HG02610 (cell line): Measurements from ENCODE around the gene NOL4L.
"Not testable (repeated sequence)": the region's sequence is repeated elsewhere in the genome, so short reads cannot be mapped to it uniquely, and the experiment has no call there.

Experiments
- ATAC-seq: cut with Tn5 transposase; IDR thresholded peaks from one replicate; pipeline ENCODE4 v1.9.1; 2021; ENCODE audit warnings: mild to moderate bottlenecking, moderate library complexity; ENCODE audit not compliant: unreplicated experiment

NOL4L gene

DNA sequence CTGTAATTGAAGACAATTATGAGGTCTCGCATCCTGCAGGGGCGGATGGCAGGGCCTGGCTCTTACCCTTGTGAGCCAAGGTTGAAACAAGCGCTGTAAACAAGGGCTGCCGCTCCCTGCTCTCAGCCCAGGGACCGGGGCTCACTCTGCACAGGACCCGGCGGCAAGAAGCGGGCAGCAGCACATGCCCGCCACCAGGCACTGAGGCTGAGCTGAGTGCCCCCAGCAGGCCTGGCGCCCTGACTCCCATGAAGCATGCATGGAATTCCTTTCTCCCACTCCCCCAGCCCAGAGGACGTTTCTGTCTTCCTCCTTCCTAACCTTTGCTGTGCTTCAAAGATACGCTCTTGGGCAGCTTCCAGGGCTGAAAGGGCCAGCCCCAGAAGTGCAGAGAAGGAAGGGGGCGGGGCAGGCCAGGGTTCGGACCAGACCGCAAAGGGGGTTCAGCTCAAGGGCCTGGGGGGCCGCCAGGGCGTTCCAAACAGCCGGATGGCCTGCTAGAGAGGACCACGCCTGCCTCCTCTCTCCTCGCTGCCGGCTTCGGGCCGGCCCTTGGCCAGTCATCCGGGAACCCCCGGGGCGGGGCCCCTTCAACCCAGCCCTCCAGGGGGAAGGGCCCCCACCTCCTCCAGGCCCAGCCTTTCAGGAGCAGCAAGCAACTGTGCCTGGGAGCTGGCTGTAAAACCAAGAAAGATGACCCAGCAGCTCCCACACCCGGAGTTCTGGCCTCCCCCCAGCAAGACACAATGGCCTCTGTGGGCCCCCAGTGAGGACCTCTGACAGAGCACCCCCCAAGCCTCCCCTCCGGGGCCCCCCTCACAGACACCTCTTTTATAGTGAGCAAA, 109.9 kb downstream of the NOL4L start:
- peak; percentile 67 for ATAC-seq

DNA sequence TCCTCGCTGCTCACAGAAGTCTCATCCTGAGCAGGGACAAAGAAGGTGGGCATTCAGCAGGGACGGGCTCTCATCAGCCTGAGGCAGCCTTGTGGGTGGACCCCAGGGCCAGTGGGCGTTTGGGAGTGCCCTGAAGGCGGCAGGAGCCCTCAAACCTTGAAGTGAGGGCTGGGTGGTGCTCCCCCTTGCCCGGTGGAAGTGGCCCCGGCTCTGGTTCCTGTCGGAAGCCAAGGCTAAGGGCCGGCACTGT, 110.5 kb downstream of the NOL4L start:
- ATAC-seq = no peak

DNA sequence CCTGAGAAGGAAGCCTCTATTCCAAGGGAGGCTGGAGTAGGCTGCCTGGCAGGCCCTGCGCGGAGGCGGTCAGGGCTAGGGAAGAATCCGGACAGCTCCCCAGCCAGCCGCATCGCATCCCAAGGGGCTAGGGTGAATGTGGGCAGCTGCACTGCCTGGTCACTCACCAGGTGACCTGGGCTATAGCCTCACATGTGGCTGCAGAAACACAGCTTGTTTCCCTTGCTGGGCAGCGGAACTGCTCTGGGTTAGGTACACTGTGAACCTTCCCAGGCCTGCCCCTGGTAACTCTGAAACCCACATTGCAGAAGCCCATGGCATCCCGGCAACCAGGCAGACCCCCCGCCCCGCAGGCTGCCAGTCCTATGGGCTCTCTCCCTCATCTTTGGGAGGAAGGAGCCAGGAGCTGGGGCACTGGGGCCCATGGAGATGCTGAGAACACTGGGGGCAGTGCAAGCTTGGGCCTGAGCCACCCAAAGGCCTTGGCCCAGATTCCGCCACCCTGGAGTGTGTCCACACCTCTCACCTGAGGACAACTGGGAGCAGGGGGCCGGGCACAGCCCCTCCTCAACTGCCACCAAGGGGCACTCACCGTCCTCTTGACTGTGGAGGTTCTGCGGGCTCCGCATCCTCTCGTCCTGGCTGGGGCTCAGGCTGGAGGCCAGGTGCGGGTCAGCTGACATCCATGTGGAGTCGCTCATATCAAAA, 111.0 kb downstream of the NOL4L start:
- no peak for ATAC-seq

DNA sequence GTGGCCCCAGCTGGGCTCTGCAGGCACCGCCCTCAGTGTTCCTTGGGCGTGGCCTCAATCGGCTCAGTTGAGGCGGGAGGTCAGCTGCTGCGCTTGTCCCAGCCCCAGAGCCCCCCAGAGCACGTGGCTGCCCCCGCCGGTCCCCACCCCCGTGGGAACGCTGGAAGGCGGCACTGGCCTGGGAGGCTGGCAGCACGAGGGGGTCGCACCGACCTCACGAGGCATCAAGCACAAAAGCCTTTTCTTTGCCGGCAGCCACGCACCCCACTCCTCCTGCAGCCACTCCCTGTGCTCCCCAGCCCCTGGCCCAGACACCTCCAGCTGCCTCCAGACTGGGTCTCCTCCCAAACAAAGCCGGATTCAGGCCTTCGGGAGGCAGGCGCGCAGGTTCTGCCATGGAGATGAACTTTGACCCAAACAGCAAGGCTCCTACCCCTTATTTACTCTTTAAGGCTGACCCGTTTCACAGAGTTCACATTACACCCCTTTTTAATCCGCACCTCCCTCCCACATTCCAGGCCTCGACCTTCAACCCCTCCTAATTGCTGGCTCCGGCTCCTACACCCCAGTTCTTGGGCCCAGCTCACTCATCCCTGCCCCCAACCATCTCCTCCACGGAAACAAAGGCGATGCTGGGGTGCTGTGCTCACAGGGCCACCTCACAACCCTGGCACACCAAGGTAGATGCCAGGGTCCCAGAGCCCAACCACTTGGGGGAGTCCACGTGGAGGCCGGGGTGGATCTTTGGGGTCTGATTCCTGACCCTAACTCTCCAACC, 111.7 kb downstream of the NOL4L start:
- ATAC-seq = no peak

DNA sequence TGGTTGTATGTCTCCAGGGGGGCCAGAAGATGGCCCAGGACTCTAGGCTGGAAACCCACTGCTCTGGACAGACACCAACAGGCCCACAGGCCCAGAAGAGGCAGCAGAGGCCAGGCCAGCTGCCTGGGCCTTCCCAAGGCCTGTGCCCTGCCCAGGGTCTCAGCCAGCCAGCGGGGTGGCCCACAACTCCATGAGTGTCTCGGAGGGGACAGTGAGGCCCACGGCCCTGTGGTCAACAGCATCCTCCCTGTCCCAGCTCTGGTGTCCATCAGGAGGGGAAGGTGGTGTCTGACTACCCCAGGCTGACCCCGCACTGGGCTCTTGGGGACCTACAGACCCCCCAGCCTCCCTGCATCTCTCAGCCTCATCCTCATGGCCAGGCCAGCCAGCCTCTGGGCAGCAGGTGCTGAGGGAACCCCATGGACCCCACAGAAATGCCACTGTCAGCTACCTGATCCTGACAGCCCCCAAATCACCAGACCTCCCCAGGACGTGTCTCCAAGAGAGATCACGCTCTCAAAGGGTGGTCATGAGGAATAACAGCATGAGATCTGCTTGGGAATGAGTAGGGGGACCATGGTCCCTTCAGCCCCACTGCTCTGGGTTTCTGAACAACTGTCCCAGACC, 112.4 kb downstream of the NOL4L start:
- ATAC-seq = no peak

DNA sequence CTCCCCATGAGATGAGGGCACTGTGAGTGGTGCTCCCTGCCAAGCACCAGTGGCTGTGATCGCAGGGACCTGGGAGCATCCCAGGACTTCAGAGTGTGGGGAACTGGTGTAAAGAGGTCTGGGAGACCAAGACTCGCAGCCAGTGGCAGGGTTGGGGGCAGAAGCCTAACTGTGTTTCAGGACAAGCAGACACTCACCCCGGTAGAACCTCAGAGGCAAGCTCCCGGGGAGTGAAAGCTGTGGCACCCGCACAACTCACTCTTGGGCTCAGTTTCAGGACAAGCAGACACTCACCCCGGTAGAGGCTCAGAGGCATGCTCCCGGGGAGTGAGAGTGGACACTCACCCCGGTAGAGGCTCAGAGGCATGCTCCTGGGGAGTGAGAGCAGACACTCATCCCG, 114.2 kb downstream of the NOL4L start:
- no peak for ATAC-seq

DNA sequence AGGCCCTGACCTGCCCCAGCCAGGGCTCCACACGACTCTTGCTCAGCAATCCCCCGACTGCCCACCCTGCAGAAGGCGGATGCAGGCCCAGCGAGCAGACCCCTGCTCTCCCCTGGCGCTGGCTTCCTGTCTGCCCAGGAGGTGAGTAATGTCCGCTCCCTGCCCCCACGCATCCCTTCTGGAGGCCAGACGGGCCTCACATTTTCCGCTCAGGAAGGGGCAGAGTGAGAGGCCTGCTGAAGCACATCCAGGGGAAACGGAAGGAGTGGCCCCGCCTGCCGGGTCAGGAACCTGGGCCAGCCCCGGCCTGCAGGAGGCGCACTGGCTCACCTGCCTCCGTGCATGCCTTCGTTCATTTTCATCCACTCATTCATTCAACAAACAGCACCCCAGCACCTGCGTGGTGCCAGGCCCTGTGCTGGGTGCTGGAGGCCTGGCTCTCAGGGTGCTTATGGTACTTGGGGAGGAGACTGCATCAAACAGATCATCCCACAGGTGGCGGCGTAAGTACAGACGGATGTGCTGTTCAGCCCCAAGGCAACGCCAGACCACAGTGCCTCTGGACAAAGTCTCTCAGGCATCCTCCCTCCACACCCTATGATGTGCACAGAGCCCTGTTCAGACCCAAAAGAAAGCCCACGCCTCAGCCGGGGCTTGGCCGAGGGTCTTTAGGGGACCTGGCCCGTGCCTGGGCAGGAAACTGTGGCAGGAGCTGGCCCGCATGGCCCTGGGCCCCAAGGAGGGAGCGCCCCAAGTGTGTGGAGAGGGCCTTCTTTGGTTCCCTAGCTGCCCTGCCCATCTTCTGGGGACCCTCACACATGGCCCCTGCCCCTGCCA, 114.9 kb downstream of the NOL4L start:
- no peak for ATAC-seq

DNA sequence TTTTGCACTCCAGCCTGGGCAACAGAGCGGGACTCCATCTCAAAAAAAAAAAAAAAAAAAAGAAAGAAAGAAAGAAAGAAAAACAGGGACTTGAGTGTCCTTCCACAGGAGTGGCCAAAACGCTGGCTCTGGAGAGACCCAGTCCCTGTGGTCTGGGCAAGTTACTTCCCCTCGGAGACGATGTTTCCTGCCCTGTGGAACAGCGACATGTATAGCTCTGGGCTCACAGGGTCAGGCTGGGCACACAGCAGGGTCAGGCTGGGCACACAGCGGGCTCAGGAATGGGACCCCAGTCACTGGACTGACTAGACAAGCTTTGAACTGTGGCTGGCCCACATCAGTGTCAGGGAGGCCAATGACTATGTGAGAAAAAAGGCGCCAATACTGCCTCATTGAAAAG, 116.3 kb downstream of the NOL4L start:
- ATAC-seq = no peak

DNA sequence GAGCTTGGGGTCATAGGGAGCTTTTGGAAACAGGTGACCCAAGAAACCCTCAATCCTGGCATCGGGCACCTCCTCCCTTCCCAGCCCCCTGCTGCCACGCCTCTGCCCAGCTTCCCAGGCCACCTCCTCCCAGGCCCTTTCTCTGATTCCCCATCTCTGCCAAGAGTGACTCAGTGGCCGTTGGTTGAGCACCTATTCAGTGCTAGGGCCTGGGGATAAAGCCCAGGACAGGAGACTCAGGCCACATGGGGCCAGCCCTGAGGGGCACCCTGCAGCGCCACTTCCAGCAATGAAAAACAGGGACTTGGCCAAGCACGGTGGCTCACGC, 116.9 kb downstream of the NOL4L start:
- ATAC-seq = no peak

DNA sequence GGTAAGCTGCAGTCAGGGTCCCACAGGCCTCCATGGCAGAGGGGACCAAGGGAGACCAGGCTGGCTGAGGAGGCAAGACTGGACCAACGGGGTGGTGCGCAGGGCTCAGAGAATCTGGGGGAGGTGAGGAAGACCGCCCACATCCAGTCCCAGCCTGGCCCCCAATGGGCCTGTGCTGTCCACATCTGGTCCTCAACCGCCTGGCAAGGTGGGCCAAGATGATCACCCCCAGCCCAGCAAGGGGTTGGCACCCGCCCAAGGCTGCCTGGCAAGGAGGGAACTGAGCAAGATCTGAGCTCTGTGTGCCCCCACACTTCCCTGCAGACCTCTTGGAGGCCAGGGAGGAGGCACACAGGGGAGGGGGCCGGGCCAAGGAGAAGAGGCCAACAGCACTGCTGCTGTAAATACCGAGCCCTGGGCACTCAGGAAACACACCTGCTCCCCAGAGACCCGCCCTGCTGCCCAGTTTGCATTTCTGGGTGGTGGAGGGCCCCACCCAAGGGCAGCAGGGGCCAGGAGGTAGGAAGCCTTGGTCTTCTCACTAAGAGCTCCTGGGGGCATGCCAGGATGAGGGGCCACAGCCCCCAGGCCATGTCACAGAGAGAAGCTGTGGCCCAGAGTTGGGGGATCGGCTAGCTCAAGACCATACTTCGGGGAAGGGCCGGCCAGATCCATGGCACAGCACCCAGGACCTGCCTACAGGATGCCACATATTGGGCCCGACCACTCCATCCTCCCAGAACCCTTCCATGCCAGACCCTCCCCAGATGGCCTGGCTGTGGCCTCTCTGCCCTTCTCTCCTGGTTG, 117.4 kb downstream of the NOL4L start:
- no peak for ATAC-seq

DNA sequence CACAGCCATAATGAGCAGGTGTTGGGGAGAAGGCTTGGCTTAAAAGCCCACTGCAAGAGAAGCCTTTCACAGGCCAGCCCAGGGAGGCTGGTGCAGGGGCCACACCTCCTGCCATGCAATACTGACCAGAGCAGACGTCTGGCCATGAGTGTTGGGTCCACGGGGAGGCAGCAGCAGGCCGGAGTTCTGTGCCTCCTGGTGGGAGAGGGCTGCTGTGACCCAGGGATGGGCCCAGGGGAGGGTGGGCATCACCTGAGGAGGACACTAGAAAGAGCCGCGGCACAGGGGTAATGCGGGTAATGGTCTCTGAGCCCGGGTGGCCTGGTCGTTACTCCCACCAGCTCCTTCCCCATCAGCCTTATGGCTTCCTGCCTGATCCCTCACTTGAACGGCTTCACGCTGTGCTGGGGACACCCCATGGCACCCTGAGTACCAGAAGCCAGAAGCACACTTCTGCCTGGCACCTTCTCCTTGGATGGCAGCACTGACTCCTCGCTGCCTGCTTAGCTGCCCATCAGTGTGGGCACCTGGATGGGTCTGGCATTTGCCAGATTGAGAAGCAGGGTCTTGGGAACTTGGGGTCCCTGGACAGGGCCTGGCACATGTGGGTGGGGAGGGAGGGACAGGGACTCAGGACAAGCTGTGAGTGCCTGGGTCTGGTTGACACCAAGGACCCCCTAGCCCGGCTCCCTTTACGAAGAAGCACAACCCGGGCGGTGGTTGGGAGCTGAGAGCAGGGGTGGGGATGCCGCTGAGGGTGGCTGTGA, 118.2 kb downstream of the NOL4L start:
- no peak for ATAC-seq

DNA sequence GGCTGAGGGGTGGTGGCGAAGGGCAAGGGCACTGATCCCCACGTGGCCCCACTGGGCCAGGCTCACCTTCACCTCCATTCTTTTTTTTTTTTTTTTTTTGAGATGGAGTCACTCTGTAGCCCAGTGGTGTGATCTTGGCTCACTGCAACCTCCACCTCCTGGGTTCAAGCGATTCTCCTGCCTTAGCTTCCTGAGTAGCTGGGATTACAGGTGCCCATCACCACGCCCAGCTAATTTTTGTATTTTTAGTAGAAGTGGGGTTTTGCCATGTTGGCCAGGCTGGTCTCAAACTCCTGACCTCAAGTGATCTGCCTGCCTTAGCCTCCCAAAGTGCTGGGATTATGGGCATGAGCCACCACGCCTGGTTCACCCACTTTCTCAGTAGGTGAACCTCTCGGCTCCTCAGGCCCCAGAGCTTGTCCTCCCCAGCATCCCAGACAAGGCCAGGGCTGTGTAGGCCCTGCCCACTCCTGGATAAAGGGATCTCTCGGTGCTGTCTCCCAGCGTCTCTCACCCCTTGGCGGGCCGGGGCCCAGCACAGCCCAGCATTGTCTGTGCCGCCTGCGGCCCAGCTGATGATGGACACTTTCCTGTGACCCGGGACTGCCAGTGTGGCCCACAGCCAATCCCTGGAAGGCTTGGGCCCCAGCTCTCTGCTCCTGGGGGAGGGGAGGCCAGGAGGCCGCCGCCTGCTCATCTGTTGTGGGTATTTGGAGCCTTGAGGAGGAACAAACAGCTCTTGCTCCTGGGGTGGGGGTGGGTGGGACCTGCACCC, 119.0 kb downstream of the NOL4L start:
- not testable (repeated sequence) for ATAC-seq

DNA sequence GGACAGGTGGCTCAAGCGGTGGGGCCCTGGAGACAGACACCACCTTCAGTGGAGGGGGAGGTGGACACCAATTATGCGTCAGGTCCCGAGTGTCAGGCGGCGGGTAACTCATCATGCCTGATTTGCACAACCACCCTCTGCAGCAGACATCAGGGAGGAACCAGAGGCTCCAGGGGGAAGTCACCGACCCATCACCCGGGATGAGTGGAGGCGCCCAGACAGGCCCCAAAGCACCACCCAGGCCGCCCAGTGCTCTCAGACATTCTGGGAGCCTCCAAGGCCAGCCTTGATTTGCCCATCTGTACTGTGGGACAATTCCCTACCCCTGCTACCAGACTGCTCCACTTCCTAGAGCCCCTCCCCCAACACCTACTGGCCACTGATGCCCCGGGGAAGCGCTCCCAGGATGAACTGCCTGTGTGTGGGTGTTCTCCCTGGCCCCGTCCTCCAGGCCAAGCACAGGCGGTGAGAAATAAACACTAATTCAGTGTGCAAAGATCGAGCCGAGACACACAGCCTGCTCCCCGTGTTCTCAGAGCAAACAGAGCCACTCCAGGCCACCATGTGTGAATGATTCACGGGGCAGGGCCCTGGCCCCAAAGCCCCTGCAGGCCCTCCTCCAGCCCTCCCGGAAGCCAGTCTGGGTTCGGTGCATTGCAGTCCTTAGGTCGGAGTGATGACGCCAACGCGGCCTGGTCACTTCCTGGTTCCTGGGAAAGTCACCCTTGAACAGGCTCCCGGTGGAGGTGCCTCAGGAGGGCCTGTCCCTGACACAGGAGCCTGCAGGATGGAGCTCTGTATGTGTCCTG, 119.8 kb downstream of the NOL4L start:
- ATAC-seq = no peak

DNA sequence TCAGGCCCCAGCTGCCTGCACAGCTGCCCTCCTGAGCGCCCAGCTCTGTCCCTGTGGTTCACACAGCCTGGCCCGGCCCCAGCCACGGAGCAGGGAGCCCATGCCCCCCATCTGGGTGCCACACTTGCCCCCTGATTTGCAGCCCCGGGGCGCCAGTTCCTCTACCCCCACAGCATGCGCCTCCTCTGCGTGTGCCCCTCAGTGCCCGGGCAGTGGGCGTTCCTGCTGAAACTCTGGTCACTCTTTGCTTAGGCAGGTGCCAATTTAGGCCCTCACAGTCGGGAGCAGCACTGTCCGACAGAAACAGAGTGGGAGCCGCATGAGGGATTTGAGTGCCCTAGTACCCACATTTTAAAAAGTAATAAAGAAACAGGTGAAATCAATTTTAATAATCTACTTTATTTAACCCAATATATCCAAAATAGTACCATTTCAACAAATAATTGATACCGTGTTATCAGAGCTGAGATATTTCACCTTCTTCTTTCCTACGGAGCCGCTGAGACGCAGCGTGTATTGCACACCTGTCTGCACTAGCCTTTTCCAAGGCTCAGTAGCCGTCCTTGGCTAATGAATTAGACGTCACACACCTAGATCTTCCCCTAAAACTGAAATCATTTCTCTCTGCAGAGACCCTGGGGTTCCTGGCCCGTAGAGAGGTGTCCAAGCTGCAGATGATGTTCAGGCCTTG, 120.6 kb downstream of the NOL4L start:
- no peak for ATAC-seq

DNA sequence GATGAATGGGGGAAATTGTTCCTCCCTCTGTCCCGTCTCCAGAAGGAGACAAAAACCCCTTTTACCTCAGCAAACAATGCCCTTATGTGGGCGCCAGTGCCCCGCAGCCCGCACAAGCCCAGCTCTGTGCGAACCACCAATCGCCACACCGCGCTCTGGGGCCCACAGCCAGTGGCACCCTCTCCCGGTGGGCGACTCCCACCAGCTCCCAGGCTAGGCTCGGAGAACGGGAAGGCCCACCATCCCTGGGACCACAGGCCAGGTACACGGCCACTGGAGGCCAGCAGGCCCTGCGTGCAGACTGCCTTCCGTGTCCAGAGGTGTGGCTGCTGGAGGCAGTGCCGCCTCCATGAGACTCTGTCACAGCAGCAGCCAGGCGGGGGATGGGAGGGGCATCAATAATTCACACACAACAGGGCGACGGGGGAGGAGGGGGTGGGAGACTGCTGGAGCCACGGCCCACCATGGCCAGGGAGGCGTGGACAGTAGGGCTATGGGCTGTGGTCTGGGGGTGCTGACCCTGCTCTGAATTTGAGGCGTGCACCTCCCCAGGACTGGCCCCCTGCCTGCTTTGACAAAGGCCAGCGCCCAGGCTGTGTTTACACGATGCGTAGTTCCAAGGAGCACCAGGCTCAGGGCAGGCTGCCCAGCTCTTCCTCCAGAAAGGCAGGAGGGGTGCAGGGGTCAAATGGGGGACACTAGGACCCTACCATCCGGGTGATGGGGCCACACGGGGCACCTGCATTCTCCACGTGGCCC, 121.3 kb downstream of the NOL4L start:
- ATAC-seq = no peak

DNA sequence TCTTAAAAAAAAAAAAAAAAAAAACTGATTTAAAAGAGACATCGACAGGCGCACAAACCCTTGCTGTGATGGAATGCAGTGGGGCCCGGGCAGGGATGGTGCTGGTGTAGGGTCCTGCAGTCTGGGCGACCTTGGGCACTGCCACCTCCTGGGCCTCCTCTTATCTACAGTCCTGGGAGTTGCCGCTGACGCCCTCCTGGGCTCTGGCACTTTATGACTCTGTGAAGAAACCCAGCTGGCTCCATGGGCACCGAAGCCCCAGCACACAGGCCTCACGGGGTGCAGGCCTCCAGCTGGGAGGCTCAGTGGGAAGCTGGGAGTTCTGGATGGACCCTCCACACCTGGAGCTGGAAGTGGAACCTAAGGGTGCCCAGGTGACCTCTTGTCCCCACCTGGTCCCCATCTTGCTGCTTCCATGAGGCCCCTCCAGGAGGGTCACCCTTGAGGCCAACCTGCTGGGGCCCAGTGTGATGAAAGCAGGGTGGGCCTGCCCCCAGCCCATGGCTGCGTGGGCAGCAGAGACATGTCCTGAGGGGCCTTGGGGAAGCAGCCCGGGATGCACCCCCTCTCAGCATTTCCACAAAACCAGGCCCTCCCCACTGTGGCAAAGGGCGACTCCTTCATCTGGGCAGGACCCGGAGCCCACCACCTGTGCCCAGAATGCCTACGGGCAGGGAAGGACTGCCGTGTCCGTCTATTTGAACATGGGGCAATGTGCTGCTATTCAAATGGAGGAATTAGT, 122.1 kb downstream of the NOL4L start:
- ATAC-seq = no peak
